GM19025 (cell line): ENCODE results near the gene EML1.

Experiments used
- ATAC-seq: cut with Tn5 transposase; IDR thresholded peaks from one replicate; pipeline ENCODE4 v1.9.1; 2021; ENCODE audit warnings: mild to moderate bottlenecking, low read depth, moderate library complexity; ENCODE audit not compliant: unreplicated experiment

The EML1 gene

GRCh38 chr14:99857551-99857950, 64.3 kb downstream of the EML1 start:
- ATAC-seq, result no peak

GRCh38 chr14:99860219-99860618, 67.0 kb downstream of the EML1 start:
- no peak for ATAC-seq

- ATAC-seq, result no peak
These were observed 68.9 kb downstream of the EML1 start for GRCh38 chr14:99862136-99862535.

- no peak for ATAC-seq
These were observed 69.8 kb downstream of the EML1 start for GRCh38 chr14:99863059-99863458.

GRCh38 chr14:99865408-99865807, 72.2 kb downstream of the EML1 start:
- no peak for ATAC-seq

- no peak for ATAC-seq
These were observed 77.4 kb downstream of the EML1 start for GRCh38 chr14:99870617-99871016.

GRCh38 chr14:99871771-99872170, 78.6 kb downstream of the EML1 start:
- no peak for ATAC-seq

- ATAC-seq, result no peak
These were observed 79.7 kb downstream of the EML1 start for GRCh38 chr14:99872786-99873440.

- ATAC-seq, result no peak
These were observed 80.4 kb downstream of the EML1 start for GRCh38 chr14:99873653-99874052.

GRCh38 chr14:99874306-99874705, 81.1 kb downstream of the EML1 start:
- no peak for ATAC-seq

GRCh38 chr14:99875421-99875820, 82.2 kb downstream of the EML1 start:
- ATAC-seq, result peak; percentile 76

GRCh38 chr14:99875836-99876235, 82.6 kb downstream of the EML1 start:
- no peak for ATAC-seq

GRCh38 chr14:99876406-99876805, 83.2 kb downstream of the EML1 start:
- ATAC-seq, result no peak

GRCh38 chr14:99878563-99878962, 85.3 kb downstream of the EML1 start:
- no peak for ATAC-seq

- no peak for ATAC-seq
These were observed 86.4 kb downstream of the EML1 start for GRCh38 chr14:99879401-99880295.

GRCh38 chr14:99880651-99881420, 87.6 kb downstream of the EML1 start:
- ATAC-seq, result no peak

GRCh38 chr14:99883866-99884650, 90.8 kb downstream of the EML1 start:
- no peak for ATAC-seq

- no peak for ATAC-seq
These were observed 91.8 kb downstream of the EML1 start for GRCh38 chr14:99884834-99885648.

- no peak for ATAC-seq
These were observed 92.4 kb downstream of the EML1 start for GRCh38 chr14:99885649-99885958.

- ATAC-seq, result no peak
These were observed 94.2 kb downstream of the EML1 start for GRCh38 chr14:99887407-99887806.
